Measurements from ENCODE around the gene VAT1L.

The VAT1L gene

DNA sequence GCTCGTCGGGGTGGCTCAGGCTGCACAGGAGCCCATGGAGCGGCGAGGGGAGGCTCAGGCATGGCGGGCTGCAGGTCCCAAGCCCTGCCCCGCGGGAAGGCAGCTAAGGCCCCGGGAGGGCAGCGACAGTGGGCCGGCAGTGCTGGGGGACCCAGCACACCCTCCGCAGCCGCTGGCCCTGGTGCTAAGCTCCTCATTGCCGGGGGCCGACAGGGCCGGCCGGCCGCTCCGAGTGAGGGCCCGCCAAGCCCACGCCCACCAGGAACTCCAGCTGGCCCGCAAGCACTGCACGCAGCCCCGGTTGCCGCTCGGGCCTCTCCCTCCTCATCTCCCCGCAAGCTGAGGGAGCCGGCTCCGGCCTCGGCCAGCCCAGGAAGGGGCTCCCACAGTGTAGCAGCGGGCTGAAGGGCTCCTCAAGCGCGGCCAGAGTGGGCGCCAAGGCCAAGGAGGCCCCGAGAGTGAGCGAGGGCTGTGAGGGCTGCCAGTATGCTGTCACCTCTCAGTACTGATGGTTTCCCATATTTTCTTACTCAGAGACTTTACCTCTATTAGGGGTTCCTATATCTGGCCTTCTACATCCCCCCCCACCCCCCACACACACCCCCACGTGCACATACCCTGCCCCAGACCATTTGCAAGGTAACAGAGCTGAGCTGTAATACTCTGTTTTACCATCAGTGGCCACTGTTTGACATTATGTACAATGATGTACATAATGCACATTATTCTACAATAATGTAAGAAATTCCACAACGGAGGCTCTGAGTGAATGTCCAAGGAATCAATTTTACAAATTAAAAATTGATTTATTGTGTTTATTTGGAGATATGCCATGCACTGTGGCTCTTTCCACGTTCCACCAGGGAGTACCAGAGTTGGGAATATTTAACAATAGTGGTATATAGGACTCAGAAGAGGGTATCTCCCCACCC lies 3.7 kb upstream of the VAT1L start:
- DNase-seq = no peak

DNA sequence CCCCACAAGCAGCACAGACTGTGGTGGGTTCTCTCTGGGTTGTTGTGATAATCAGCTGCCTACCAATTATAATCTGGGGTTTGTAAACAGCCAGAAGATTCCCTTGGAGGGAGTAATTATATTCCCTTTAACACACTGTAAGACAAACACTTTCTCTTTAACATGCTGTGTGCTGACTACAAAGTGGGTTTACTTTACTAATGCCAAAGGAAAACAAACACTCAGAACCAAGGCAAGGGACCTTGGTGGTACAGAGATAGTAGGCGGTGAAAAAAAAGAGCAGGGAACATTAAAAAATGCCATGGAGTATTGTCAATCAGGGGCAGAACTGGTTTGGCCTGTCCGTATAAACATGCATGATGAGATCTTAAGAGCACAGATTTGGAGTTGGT lies 3.0 kb upstream of the VAT1L start:
- no peak for DNase-seq

DNA sequence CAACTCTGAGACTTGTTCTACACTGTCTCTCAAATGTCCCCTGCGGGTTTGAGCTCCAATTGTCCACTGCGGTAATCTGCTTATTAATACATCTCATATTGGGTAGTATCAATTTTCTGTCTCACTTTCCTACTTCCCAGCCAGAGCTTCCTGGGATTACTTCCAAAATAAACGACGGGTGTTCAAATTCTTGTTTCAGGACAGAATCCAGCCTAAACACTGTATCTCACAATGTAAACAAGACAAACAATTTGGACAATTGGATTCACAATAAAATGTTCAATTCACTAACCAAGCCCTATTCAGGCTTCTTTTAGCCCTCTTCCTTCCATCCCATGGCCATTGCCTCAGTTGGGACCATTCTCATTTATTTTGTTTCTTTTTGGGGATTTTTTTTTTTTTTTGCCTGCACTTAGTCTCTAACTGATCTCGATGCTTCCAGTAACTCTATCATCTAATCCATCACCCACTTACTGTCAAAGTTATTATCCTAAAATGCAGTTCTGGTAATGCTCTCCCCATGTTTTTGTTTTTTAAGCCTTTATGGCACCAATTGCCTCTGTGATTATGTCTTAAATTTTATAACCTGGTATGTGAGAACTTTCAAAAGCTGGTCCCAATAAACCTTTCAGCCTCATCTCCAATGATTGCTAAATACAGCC lies 2.0 kb upstream of the VAT1L start:
- DNase-seq = no peak

DNA sequence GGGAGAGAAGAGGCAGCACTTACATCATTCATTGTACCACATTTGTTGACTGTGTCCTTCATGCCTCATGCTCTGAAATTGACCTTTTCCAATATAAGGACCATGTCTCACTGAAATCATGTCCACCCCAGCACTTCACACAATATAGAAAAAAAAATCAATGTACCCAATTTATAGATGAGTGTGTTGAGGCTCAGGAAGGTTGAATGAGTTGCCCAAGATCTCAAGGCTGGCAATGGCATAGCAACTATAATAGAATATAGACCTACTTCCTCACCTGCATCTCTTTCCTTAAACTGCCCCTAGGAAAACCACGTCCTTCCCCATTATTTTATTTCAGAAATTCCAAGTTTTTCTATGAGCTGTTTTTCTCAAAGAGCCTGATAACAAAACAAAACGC lies 912 bp upstream of the VAT1L start:
- no peak for DNase-seq

DNA sequence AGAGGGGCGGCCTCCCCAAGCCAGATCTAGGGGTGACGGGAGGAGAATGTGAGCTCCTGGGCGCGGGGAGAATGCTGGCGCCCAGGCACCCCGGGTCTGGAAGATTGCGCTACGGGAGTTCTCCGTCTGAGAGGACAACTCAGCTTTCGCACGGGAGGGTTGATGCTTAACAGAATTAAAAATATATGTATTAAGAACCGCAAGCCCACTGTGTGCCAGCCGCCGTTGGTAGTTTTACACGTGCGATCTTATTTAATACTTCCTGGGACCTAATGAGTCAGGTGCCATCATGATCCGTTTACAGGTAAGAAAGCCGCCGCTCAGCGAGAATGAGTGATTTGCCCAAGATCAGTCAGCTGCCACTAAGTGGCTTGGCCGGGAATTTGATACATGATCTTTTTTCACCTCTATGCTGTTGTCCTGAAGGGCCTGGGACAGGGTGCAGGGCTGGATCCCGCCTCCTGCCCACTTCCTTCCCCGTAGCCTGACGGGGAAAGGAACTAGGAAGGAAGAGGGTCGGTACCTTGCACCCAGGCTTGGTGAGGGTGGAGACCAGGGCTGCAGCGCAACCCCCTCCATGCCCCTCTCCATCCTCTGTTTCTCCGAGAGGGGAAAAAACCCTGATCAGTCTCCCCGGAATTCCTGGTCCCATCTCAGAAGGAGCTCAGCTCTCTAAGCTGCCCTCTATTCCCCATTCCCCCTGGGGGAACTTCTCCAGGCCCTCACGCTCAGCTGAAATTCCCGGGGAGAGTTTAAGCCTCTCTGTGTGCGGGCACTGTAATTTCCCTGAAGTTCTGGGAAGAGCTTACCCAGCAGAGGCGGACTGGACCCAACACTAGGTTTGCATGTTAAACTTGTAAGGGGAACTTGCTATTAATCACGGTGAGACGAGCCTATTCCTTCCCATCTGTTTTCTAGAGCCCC lies 983 bp downstream of the VAT1L start:
- DNase-seq = no peak

DNA sequence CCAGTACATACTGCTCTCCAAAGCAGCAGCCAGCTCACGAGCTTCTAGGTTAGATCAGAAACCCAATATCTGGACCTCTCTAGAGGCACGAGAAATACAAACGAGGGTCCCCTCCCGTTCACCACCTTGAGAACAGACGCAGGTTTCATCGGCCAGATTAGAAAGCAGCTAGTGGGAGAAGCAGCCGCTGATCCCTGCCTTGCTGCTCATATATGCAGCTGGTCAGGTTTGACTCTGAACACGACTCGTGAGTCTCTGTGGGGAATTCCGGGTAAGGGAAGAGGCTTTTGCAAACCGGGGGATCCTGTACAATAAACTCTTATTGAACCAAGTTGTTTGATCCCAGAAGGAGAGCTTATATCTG lies 1.6 kb downstream of the VAT1L start:
- no peak for DNase-seq

DNA sequence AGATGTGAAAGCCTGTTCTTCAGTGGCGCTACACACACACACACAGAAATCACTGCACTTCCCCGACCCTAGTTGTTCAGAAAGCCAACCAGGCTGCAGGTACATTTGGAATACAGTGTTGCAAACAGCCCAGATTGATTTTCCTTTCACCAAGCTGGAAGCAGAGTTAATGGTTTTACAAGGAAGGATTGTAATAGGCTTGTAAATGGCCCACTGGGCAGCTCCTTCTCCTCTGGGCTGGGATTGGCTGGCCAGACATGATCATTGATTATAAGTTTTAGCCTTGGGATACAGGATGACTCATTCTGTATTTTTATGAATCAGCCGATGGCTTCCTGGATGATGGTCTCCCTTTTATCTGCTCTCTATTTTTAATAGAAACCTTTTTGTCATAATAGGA lies 2.5 kb downstream of the VAT1L start:
- DNase-seq = no peak

DNA sequence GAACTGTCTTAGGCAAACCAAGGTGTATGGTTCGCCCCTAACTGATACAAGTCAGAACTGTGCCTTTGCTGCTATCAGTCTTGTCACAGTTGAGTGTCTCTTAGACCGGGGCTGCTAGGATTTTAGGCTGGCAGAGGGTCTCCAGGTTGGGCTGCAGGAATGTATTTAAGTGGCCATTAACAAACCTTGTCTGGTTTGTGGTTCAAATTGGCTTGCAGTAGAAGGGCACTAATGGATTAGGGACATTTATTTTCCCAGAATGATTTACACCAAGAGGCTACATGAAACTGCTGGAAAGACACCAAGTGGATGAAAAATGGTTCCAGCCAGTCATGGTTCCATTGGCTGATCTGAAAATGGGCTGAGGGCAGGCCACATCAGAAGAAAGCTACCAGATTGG lies 5.1 kb downstream of the VAT1L start:
- no peak for DNase-seq

DNA sequence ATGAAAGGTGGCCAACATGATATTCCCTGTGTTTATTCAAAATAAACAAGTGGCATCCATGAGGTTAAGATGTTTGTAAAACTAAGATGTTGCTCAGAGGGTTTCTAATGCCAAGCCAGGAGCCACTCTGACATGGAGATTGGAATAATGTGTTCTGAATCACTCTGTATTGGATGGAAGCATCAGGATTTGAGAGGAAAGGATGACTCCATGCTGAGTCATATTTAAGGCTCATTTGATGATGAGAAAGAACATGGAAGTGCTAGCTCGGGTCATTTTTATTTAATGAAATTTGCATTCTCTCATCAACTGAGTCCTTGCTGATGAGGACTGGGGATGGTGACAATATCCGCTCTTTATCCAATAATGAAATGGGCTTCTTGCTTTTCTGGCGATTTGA lies 6.2 kb downstream of the VAT1L start:
- DNase-seq = no peak

DNA sequence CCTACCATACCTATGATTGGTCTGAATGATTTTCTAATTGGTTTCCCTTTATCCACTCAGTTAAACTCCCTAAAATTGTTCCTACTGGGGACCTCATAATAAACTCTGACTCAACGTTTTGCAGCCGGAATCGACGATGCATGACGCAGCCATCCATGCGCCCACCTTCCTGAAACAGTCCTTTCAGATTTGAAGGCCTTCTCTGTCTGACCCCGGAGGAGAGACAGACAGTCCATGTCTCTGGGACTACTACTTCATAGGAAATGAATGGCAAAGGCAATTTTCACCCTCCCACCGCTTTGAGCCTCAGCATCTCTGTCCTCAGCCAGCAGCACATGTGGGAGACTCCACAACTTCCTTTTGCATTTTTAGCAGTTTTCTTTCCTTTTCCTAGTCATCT lies 13.5 kb downstream of the VAT1L start:
- no peak for DNase-seq

DNA sequence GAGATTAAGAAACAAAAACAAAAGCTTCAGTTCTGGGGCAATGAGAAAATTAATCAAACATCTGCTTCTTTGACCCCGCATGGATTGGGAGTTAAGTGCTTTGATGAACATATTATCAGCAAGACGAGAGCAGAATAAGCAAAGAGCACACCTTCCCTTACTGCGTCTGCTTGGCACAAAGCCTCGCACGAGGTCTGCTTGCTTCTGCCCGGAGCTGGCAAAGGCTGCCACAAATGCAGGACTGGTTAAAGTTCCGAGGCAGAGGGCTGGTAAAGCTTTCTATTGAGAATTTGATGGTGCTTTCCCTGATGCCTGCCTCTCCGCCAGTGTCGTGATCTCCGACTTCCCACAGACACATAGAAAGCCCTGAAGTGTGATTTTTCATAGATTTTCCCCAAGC lies 17.0 kb downstream of the VAT1L start:
- no peak for DNase-seq

DNA sequence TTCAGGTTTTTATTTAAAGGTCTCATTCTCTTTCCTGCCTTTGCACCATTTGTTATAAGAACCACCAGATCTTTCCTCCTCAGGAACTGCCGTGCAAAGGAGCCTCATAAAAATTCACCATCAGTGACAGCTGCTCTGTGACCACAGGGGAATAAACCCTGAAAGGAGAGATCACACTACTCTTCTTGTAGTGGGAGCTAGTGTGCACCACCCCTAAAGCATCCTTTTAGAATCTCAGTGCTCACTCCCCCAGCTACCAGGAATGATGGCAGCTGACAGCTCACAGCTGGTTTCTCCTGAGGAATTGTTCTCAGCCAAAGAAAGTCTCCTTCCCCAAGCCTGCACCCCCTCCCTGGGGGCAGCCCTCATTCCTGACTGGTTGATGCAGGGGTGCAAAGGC lies 18.7 kb downstream of the VAT1L start:
- DNase-seq = no peak

DNA sequence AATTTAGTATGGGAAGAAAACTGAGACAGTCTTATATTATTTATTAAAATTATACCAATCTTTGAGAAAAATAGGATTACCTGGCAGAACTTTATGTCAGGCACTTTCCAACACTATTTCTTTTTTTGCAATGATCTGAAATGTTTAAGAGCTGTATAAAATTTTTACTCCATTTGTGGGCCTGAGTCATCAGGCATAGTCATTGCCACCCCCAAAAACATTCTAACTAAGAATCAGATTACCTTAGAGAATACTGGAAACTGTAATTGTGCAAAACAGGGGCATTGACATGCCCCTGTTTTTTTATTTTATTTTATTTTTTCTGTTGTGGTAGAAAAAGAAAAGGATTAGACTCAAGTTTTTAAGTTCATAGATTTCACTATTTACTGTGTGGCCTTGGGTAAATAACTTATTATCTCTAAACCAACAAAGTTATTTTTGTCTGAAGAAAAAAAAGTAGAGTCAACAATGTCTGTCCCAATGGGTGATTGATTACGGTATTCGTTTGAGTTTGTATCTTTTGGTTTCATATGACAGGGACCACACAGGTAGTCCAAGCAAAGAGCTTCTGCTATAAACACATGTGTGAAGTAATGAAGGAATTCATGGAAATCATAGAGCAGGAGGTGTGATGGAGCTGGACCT lies 24.6 kb downstream of the VAT1L start:
- no peak for DNase-seq

DNA sequence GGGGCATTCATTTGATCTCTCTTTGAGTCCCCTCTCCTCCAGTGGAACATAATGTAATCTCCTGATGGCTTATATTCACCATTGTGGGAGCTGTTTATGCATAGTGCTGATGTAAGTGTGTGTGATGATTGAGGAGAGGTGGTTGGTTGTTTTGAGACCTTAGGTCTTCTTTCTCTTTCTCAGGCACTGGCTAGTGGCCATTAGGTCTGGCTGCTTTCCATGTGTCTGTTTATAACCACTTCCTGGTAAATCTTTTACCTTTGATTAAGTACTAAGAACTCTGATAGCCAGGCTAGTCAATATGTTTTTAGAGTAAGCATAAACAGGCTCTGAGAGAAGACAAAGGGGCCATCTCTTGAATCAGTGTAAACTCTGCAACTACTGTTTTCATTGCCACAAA lies 27.9 kb downstream of the VAT1L start:
- no peak for DNase-seq

DNA sequence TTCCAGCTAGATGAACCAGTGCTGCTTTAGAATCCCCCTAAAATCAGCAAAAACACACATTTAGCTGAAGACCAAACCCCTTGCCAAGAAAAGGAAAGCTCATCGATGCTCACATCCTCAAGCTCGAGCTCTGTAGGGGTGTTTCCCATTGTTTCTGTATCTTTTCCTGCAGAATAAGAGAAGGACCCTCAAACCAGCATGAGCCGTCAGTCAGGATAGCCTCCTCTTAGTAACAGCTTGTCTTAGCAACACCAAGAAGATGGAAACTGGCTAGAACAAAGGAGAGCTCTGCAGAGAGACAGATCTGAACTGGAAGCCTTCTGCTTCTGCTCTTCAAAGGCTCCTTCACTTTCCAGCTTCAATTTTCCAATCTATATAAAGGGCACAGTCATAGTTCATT lies 32.0 kb downstream of the VAT1L start:
- DNase-seq = no peak

DNA sequence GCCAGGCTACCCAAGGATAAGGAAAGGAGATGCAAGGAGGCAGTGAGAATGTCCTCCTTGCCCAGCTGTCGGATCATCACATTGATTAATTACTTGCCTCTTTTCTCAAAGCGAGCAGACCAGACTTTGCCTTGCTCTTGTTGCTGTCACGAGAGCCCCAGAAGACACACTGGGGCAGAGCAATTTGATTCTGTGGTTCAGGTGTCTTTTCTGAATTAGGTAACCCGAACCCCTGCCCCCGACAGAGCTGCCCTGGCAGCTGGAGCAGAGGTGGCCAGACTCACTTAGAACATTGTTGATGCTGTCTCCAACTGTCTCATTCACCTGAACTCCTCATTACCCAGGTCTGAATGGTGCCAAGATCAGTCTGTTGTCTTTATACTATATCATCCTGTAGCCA lies 34.3 kb downstream of the VAT1L start:
- DNase-seq = no peak

DNA sequence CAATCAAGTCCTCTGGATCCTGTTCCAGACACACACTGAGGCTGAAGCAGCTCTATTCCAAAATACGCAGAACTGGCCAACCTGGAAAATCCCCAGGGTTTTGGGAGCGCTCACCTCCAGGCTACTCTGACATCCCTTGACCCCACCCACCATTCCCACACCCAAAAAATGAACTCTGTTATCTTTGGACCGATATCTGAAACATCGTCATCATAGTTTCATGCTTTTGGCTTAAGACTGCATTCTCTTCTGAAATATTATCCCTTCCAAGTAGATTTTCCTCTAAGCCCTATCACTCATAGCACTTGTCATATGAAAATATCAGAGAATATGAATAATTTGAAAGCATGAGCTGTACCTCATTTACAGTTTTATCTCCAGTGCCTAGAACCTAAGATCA lies 34.7 kb downstream of the VAT1L start:
- DNase-seq = no peak

DNA sequence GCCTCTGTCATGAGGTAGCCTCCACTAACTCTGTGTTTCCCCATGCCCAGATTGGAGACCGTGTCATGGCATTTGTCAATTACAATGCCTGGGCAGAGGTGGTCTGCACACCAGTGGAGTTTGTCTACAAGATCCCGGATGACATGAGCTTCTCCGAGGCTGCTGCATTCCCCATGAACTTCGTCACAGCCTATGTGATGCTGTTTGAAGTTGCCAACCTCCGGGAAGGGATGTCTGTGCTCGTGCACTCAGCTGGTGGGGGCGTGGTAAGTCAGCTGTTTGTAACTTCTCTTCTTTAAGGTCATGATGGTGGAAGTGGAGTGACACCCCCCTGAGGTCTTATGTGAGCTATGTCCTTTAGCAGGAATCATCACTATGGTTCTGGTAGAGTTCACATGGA lies 36.8 kb downstream of the VAT1L start:
- DNase-seq = no peak

DNA sequence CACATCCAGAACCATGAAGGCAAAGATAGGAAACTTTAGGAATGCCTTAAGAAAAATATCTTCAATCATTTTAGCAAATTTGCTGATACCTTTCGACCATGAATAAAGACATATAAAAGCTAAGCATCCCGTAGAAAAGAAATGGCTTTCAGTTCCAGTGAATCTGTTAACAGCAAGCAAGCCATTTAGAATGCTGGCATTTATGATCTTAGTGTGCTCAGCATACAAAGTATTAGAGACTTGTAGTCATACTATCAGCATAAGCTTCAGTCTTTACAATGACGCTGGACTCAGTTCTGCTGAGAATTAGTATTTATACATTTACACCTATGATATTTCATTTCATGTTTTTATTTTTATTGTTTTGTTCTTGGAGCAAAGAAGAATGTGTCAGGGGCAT lies 38.7 kb downstream of the VAT1L start:
- no peak for DNase-seq

DNA sequence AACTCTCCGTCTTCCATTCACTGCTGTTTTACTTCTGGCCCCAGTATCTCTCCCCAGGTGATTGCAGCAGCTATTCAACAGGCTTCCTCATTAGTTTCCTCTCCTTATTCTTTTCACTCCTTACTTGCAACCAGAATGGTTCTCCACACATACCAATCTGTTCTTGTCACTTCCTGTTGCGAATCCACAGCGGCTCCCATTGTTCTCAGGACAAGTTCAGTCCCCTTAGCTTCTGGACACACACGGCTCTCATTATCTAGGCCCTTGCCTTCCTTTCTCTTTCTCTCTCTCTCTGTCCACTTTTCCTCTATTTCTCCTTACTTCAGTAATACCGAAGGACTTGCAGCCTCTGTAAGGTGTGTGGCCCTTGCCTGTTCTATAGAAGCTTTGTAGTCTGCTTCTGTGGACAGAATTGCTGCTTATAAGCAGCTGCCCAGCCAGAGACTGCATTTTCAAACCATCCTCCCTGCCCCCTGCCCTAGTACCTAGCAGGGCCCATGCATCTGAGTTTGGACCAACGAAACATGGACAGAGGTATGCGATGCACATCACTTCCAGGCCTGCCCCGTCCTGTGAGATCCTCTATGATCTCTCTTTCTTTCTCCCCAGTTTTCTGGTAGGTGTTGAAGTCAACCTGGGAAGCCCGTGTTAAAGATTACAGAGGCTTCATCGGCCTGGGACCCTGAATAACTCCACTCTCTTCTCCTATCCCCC lies 45.7 kb downstream of the VAT1L start:
- no peak for DNase-seq

DNA sequence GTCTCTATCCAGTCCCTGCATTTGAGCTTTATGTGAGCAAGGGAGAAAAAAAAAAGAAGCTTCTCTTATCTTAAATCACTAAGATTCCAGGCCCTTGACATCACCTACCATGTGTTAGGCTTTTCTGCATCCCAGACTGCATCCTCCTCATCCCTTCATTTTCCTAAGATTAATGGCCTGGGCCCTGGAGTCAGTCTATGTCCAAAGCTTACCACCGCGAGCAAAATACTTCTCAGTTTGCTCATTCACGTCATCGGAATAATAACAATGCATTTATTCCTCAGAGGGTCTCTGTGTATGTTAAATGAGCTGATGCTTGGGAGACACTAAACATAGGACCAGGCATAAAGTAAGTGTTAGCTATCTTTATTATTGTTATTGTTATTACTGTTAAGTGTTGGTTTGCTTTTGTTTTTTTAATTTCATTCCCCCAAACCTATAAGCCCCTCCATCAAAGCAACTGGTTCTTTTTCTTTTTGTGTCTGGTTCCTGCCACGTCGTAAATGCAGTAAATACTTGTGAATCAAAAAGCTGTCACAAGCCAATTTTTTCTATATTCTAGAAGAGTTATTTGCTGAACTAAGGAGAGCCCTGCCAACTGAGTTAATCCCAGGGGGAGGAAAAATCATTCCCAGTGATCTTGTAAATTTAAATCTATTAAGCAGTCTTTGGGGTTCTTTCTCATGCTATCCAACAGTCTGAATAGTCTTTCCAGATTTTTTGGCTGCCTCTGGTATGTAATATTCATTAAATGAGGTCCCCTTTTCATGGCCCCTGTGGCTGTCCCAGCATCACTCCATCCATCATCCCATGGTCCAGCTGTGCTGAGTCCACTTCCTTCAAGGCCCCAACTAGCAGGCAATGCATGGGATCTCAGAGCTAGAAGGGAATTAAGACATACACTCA lies 46.5 kb downstream of the VAT1L start:
- DNase-seq = no peak

Data from stimulated activated CD4-positive, alpha-beta T cell treated with anti-CD3 and anti-CD28 coated beads, Interleukin-1b, Interleukin-23, amount 100 ng/mL, for 48 hours (primary cell).